ENCODE measurements around the gene GPR155.

DNA sequence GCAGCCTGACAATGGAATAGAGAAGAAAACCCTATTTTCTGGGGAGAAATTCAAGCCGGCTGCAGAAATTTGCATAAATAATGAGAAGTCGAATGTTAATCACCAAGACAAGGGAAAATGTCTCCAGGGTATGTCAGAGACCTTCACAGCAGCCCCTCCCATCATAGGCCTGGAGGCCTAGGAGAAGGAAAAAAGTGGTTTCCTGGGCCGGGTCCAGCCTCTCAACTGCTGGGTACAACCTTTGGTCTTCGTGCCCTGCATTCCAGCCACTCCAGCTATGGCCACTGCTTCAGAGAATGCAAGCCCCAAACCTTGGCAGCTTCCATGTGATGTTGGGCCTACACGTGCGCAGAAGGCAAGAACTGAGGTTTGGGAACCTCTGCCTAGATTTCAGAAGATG is 97.3 kb downstream of the GPR155 start:
- TF ChIP-seq GABPA (IDR thresholded peaks at IDR 0.05 in 1 of 2, conservative IDR thresholded peaks at IDR 0.05 in 1 of 2) (no peak), FOXA1 (IDR thresholded peaks at IDR 0.05) (no peak), NR2F2 (IDR thresholded peaks at IDR 0.05) (no peak), RAD21 (IDR thresholded peaks at IDR 0.05) (no peak), YY1 (IDR thresholded peaks at IDR 0.05) (no peak)
- TF ChIP-seq, protein P1, sequence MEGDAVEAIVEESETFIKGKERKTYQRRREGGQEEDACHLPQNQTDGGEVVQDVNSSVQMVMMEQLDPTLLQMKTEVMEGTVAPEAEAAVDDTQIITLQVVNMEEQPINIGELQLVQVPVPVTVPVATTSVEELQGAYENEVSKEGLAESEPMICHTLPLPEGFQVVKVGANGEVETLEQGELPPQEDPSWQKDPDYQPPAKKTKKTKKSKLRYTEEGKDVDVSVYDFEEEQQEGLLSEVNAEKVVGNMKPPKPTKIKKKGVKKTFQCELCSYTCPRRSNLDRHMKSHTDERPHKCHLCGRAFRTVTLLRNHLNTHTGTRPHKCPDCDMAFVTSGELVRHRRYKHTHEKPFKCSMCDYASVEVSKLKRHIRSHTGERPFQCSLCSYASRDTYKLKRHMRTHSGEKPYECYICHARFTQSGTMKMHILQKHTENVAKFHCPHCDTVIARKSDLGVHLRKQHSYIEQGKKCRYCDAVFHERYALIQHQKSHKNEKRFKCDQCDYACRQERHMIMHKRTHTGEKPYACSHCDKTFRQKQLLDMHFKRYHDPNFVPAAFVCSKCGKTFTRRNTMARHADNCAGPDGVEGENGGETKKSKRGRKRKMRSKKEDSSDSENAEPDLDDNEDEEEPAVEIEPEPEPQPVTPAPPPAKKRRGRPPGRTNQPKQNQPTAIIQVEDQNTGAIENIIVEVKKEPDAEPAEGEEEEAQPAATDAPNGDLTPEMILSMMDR (IDR thresholded peaks at IDR 0.05; ENCODE audit: low read depth, low read length, missing input control) = no peak
- TF ChIP-seq, protein P2, sequence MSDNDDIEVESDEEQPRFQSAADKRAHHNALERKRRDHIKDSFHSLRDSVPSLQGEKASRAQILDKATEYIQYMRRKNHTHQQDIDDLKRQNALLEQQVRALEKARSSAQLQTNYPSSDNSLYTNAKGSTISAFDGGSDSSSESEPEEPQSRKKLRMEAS (IDR thresholded peaks at IDR 0.05) = no peak
- TF ChIP-seq, protein P3, sequence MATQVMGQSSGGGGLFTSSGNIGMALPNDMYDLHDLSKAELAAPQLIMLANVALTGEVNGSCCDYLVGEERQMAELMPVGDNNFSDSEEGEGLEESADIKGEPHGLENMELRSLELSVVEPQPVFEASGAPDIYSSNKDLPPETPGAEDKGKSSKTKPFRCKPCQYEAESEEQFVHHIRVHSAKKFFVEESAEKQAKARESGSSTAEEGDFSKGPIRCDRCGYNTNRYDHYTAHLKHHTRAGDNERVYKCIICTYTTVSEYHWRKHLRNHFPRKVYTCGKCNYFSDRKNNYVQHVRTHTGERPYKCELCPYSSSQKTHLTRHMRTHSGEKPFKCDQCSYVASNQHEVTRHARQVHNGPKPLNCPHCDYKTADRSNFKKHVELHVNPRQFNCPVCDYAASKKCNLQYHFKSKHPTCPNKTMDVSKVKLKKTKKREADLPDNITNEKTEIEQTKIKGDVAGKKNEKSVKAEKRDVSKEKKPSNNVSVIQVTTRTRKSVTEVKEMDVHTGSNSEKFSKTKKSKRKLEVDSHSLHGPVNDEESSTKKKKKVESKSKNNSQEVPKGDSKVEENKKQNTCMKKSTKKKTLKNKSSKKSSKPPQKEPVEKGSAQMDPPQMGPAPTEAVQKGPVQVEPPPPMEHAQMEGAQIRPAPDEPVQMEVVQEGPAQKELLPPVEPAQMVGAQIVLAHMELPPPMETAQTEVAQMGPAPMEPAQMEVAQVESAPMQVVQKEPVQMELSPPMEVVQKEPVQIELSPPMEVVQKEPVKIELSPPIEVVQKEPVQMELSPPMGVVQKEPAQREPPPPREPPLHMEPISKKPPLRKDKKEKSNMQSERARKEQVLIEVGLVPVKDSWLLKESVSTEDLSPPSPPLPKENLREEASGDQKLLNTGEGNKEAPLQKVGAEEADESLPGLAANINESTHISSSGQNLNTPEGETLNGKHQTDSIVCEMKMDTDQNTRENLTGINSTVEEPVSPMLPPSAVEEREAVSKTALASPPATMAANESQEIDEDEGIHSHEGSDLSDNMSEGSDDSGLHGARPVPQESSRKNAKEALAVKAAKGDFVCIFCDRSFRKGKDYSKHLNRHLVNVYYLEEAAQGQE (IDR thresholded peaks at IDR 0.05) = no peak
- TF ChIP-seq, protein P4, sequence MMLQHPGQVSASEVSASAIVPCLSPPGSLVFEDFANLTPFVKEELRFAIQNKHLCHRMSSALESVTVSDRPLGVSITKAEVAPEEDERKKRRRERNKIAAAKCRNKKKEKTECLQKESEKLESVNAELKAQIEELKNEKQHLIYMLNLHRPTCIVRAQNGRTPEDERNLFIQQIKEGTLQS (IDR thresholded peaks at IDR 0.05) = no peak
